Femur (tissue), 1 donor: ENCODE data around the gene SZT2.
"Not testable (repeated sequence)": the region's sequence is repeated elsewhere in the genome, so short reads cannot be mapped to it uniquely, and the experiment has no call there.

ENCODE experiments used
- DNase-seq: peaks from one replicate; pipeline ENCODE4 v3.0.0-alpha.2; 2017

Gene SZT2

DNA sequence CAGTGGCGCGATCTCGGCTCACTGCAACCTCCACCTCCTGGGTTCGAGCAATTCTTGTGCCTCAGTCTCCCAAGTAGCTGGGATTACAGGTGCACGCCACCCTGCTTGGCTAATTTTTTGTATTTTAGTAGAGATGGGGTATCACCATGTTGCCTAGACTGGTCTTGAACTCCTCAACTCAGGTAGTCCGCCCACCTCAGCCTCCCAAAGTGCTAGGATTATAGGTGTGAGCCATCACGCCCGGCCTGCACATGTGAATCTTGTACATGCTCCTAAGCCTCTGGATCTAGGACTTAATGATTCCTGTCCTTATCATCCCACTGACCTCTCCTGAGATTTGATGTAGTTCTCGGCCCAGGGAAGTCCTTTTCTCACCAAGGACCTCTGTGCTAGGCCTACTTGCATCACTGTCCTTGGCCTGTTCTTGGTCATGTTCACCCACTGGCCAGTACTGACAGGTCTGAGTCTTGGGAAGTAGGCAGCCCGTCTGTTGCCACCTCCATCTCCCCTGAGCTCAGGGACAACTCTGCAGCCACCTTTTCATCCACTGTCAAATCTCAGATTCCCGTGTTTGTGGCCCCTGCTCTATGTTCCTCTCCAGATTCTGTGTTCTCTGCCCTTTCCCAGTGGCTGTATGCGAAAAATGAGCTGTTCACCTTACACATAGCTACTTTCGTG is 54.6 kb downstream of the SZT2 start:
- DNase-seq: no peak

DNA sequence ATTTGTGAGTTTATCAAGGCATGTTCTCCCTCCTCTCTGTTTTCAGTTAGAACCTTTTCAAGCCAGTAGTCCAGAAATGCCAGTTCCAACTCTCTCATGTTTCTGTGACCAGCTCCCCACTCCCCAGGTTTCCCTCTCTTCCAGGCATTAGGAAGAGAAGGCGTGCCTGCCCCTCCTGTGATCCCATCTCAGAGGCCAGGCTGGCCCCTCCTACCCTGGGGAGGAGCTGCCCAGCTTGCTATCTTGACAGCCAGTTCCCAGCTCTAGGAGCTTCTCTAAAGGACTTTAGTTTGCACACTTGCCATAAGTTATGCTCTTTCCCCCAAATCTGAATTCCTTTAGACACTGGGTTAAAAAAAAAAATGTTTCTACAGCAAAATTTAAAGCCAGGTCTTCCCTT is 55.1 kb downstream of the SZT2 start:
- DNase-seq: peak; percentile 13

DNA sequence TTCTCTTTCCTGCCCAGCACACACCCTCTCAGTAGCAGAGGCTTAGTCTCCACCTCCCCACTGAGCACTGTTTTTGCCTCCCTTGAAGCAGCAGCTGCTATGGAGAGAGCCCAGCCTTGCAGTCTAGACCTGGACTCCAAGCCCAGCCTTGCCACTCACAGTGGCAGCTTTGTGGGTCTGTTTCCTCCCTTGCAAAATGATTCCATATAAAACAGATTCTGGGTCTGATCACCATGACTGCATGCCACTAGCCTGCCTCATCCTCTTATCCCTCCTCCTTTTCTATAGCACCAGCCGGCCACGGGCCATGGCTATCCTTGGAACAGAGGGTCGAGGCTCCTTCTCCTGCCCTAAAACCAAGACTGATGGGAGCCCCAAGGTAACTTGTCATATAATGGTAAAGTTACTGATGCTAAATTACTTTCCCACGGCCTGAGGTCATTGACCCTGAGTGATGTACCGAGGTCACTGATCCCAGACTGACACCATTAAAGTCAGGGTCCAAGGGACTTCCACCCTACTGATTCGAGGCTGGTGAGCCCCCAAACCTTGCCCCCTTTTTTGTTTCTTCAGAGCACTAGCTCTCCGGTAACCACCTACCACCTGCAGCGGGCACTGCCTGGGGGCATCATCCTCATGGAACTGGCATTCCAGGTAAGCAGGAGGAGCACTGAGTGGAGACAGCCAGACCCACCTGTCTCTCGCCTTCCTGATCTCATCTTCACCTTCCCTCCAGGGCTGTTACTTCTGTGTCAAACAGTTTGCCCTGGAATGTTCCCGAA is 56.1 kb downstream of the SZT2 start:
- peak; percentile 13 for DNase-seq

DNA sequence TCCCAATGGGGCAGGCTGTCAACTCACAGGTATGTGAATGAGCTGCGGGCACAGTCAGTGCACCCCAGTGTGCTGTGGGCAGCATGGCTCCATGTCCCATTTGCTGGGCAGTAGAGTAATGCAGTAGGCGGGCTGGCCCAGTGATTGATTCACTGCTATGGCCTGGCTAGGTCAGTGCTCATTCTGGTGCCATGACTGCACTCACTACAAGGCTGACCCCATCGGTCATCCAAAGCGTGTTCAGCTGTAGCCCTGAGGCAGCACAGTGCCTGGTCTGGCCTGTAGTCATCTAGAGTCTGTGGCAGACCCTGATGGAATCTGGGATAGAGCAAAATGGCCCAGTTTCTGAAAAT is 56.7 kb downstream of the SZT2 start:
- peak; percentile 12 for DNase-seq

DNA sequence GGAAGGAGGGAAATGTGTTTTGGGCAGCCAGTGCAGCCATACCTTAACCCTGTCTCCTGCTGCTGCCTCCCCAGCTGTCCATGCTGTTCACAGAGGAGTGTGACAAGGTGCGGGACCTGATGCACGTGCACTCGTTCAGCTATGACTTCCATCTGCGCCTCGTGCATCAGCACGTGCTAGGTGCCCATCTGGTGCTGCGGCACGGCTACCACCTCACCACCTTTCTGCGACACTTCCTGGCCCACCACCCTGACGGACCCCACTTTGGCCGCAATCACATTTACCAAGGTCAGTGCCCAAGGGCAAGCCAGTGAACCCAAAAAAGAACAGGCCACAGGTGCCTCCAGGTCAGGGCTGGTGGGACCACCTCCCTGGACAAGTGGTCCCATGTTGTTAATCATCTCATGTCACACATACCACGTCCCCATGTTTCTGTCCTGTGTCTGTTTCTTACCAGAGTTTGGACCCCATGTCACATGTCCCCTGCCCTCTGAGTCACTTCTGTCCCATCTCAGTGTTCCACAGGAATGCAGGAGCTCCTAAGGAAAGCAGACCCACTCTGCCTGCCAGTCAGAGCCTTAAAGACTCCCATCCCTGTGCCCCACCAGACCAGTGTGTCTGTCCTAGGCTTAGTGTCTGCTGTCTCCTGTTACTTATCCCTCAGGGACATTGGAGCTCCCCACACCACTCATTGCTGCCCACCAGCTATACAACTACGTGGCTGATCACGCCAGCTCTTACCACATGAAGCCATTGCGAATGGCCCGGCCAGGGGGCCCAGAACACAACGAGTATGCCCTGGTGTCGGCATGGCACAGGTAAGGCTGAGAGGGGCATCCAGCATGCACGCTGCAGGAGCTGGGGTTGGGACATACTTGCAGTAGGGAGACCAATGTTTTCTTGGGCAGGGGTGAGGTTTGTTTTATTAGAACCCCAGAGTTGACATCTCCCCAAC is 57.5 kb downstream of the SZT2 start:
- DNase-seq: peak; percentile 15

DNA sequence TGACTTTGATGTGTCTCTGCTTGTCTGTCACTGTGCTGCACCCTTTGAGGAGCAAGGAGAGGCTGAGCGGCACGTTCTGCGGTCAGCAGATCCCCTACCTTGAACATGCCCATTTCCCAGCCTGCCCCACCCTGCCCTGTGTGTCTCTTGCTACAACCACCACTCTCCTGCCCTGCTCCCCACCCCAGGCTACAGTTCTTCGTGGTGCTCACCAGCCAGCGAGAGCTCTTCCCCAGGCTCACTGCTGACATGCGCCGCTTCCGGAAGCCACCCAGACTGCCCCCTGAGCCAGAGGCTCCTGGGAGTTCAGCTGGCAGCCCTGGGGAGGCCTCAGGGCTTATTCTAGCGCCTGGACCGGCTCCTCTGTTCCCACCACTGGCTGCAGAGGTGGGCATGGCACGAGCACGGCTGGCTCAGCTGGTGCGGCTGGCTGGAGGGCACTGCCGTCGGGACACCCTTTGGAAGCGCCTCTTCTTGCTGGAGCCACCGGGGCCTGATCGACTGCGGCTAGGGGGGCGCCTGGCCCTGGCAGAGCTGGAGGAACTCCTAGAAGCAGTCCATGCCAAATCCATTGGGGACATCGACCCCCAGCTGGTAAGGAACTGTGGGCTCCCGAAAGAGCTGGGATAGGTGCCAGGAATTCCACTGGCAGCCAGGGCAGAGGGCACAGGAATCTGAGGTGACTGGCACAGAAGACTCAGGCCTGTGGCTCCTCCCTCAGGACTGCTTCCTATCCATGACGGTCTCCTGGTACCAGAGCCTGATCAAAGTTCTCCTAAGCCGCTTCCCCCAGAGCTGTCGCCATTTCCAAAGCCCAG is 58.4 kb downstream of the SZT2 start:
- DNase-seq: peak; percentile 19

DNA sequence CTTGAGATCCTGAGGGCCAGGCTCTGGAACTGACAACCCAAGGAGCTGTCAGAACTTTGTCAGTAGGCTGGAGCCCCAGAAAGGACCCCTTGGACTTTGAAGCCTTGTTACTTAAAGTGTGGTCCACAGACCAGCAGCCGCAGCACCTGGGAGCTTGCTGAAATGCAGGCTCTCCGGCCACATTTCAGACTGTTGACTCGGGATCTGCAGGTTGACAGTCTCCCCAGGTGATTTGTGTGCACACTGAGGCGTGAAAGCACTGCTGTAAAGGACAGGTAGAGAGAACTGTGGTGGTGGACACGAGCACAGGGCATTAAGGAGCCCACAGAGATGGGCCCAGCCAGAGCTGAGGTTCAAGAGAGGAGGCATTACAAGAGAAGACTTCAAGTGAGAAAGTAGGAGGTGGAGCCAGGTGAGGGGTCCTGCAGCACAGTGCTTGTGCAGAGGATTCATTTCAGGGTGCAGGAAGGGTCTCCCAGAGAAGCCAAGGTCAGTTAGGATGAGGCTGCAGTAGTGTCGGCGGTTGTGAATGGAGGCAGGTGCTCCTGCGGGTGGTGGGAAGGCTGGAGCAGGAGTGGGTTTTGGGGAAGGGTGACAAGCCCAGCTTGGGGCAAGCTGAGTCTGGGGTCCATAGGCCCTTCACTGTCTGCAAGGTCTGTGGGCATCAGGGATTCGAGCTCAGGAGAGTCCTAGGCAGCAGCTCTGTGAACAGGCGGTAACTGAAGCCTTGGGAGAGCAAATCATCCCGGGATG is 59.4 kb downstream of the SZT2 start:
- peak; percentile 10 for DNase-seq

DNA sequence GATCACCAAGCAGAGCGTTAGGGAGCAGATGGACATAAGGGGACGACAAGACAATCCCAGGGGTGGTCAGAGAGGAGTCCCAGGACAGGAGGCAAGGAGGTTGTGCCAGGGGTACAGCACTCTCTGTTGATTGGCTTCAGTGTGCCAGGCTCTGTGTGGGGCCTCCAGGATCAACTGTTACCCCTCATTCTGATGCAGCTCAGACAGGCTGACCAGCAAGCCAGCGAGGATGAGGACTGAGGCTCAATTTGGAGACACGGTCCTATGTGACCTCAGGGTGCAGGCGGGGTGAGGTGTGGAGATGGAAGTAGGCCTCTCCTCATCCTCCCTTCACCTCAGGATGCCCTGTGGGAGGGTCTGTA is 60.0 kb downstream of the SZT2 start:
- DNase-seq: peak; percentile 18

DNA sequence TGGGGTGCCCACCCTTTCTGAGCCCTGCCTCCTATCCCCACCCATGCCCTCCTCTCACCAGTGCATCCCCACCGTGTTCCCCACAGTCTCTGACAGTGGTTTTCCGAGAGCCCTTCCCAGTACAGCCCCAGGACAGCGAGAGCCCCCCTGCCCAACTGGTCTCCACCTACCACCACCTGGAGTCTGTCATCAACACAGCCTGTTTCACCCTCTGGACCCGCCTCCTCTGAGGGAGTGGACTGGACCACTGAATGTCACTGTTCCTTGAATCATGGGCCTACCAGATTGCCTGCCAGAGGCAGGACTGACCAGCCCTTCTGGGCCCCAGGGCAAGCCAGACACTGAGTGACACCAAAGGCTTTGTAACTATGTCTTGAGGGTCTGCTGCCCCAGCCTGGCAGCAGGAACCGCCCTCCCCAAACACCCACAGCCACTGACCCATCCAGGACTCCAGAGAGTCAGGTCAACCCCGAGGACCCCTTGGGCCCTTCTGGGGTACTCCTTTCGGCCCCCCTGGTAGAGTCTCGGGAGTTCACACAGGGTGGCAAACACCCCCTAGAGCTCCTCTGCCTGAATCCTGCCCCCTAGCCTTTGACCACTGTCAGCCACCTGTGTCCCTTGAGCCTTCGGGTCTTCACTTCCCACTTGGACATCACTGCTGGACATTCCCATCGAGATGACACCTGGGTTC is 60.7 kb downstream of the SZT2 start:
- DNase-seq: peak; percentile 19

DNA sequence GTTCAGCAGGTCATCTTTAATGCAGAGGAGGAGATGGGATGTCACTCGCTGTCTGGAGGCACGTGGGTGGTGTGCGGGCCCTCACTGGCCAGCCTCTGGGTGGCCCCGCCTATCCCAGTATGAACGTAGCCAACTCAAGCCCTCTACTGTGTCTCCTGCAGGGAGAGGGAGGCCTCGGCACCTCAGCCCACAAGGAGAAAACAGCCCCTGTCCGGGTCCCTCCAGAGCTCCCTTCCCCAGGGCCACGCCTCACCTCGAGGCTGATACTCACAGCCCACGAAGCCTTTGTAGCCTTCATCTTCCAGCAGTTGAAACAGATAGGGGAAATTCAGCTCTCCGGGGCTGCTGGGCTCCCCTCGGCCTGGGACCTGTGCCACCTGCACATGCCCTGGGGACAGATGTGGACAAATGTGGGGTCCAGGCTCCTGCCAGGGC is 61.5 kb downstream of the SZT2 start:
- peak; percentile 19 for DNase-seq

DNA sequence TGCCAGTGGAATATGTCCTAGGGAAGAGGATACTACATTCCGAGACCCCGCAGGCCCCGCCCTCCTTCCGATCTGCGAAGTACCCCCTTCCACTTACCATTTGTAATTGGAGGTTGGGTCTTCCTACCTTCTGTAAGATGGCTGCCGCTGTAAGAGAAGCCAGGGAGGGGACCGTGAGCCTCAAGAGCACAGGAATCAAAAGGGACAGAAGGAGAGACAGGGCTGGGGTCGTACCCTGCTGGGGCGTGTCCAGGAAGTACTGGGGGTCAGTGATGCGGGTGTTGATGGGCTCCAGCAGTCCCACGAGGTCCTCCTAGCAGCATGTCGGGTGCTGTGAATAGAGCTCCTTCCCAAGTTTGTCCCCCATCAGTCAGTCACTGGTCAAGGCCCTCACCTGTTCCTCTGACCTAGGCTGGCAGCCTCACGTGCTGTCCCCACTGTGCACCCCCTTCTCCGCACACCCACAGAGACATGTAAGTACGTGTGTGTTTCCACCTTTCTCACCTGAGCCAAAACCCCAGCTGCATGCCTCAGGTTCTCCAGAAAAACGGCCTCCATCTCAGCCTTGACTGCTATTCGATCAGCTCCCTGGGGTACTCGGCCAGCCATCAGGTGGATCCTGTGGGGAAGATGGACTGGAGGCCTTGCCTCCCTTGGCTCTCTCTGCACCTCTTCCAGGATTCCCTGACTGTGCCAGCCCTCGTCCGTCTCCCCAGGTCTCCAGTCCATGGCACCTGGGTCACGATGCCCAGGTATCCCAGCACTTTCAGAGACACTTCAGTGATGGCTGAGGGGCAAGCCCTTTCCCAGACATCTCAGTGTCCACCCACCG is 62.2 kb downstream of the SZT2 start:
- DNase-seq: no peak

DNA sequence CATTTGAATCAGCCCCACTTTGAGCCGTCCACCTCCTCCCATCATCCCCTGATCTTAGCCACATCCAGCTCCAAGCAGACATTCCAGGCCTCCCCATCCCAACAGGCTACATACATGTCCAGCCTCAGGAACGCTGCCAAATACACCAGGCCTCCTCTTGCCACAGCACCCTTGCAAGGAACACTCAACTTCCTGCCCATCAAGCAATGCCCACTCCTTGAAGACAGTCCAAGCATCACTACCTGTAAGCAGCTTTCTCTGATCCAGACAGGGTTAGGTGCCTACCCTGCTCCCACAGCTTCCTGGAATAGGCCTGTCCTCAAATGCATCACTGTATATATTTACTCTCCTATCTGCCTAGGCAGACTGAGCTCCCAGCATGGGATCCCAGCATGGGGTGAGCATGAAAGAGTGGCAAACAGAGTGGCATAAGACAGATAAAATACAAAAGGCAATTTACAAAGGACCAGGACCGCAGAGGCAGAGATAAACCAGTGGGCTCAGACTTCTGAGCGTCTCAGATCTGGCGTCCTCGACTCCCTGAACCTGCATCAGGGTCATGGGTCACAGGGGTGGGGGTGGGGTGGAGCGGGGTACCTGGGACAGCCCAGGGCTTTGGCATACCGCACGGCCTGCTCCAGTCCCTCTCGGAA is 63.2 kb downstream of the SZT2 start:
- peak; percentile 50 for DNase-seq

DNA sequence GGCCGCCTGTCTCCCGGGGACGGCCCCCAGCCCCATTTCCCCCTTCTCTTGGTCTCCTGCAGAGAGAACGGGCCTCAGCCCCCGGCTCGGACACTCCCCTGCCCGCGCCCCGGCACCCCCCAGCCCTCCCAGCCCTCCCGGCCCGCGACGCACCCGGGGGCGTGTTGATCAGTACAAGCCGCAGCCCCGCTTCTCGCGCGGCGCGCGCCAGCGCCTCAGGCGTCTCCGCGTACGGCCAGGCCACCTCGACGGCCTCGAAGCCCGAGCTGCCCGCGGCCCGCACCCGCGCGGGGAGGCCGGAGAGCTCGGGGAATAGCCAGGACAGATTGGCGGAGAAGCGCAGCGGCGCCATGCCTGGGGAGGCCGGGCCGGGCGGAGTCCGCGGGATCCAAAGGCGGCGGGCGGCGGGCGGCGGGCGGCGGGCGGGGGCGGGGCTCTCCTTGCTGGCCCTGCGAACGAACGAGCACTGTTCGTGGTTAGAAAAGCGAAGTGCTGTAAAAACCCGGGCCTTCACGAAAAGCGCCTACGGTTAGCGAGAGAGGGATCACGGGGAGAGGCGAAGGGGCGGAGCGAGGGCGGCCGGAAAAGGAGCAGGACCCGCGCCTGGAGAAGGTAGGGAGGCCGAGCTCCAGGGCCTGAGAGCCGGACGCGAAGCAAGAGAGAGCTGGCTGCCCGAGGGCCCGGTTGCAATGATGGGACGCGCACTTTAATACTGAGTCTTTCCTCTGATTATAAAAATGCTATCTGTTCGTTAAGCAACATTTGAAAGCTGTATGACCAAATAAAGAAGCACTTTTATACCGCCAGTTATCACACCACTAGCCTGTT is 64.0 kb downstream of the SZT2 start, which contains the start of gene HYI:
HYI (minus strand) TSS at position 490 of the 828 bp plus-strand sequence; CDS start at position 352, 138 bp downstream.
- DNase-seq: peak; percentile 92

DNA sequence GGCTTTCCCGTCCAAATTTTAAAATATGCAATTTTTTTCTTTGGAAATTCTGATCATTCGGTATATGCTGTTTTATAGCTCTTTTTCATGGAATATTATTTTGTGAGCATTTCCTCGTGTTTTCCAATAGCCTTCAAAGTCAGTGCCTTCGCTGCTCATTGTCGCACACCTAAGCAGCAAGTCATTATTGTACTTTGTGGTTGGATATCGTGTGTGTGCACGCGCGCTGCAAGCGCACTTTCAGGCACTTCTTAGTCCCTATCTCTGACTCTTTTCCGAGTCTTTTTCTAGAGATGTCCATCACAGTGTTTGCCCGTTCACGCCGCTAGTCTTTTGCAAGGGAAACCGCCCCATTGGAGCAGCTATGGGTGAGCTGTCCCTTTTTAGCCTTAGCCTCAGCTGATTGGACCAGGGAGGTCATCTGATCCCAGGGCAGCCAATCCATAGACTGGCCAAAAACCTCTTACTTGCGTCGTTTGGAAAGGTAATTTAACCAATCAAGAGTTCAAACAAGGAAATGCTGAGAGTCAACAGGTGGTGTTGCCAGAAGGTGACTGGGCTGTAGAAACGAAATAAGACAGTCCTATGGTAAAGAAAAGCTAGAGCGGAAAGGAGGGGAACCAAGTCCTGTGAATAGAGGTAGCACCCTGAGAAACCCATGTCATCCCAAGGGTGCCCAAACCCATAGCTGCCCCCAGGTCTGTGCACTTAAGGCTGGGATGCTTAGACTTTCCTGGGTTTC is 64.7 kb downstream of the SZT2 start:
- DNase-seq: peak; percentile 83

DNA sequence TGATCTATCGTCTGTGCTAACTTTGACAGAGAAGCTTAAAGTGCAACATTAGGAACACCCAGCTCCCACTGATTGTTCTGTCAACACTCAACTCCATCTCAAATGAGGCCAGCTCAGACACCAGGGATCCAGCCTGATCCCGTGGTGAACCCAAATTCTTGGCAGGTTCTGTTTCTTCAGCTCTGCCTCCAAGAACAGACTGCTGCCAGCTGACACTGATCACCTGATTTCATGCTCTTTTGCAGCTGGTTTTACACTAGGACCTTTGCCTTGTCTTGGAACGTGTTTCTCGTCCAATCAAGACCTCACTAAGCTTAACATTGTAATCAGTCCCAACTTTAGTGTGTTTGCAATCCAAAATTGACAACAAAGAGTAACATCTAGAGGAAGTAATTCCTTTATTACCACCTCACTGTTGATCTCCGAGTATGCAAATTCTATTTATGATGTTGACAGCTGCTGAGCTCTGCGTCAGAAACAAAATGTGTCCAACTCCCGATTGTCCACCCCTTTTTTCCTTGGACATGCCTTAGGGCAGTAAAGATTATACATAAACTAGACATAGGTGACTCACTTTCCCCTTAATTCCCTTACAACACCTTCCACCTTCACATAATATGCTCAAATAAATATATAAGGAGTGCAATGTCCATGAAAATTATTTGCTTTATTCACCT is 65.7 kb downstream of the SZT2 start:
- DNase-seq: no peak

DNA sequence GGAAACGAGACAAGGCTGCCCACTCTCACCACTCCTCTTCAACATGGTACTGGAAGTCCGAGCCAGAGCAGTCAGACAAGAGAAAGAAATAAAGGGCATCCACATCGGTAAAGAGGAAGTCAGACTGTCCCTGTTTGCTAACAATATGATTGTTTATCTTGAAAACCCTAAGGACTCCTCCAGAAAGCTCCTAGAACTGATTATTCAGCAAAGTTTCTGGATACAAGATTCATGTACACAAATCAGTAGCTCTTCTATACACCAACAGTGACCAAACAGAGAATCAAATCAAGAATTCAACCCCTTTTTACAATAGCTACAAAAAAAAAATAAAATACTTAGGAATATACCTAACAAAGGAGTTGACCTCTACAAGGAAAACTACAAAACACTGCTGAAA is 68.7 kb downstream of the SZT2 start:
- not testable (repeated sequence) for DNase-seq
